Measurements from ENCODE around the gene XYLT1.

The XYLT1 gene

DNA sequence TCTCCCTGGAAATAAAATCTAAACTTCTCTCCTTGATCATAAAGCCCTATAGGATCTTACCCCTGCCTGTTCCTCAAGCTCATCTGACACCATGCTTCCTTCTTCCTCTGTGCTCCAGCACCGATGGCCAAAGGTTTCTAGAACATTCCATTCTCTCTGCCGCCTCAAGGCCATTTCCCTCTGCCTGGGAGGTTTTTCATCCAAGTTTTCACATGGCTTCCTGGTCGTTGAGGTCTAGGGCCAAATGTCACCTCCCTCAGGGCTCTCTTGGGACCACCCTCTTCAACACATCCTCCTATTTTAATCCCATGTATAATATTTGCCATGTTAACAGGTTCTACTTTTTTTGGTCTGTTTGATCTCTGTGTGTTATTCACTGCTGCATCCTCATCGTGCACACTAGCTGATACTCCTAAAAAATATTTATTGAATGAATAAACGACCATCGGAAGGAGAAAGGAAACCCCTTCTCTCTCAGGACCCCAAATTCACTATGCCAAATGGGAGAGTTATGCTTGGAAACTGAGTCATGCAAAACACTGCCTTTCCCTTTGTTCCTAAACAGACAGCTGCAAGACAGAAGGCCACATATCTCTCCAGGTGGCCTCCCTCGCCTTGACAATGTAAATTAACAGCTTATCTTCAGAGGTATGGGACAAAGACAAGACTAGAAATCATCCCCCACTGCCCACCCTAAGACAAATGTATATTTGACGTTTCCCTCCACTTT, 78.5 kb downstream of the XYLT1 start:
- H3K36me3 Mint-ChIP-seq, result peaks cover 40% of the 10 kb centered on the region
- peak overlapping the region; percentile 35 for H3K27ac Mint-ChIP-seq
- no peak for ATAC-seq
- no peak overlapping the region for H3K4me3 Mint-ChIP-seq
- no peaks in the 10 kb centered on the region for H3K27me3 Mint-ChIP-seq
- H3K4me1 Mint-ChIP-seq, result peaks cover 53% of the 10 kb centered on the region
- H3K9me3 Mint-ChIP-seq, result no peaks in the 10 kb centered on the region

DNA sequence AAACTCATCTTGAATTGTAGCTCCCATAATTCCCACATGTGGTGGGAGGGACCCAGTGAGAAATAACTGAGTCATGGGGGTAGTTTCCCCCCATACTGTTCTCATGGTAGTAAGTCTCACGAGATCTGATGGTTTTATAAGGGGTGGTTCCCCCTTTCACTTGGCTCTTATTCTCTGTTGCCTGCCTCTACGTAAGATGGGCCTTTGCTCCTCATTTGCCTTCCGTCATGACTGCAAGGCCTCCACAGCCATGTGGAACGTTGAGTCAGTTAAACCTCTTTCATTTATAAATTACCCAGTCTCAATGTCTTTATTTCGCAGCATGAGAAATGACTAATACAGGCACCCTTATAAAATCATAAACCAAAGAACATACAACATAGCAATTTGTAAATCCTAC, 79.0 kb downstream of the XYLT1 start:
- H3K4me3 Mint-ChIP-seq, result no peak overlapping the region
- H3K27ac Mint-ChIP-seq, result no peak overlapping the region
- ATAC-seq, result no peak
- H3K4me1 Mint-ChIP-seq, result peaks cover 53% of the 10 kb centered on the region
- no peaks in the 10 kb centered on the region for H3K9me3 Mint-ChIP-seq
- no peaks in the 10 kb centered on the region for H3K27me3 Mint-ChIP-seq
- H3K36me3 Mint-ChIP-seq, result peaks cover 40% of the 10 kb centered on the region

DNA sequence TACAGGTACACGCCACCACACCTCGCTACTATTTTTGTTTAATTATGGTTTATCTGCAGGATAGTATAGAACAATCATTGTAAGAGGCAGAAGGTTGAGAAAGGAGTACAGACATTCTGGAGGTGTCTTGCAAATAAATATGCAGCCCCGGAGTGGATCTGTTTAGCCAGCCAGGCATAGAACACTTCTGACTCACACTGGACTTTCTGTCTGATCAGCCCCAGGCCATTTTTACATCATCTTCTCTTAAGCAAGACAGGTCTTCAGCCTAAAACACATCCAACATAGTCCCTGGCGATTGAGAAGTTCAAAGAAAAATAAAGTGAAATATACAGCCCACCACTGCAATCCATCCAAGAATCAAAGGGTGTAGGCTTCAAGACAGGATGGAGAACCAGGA, 81.4 kb downstream of the XYLT1 start:
- Mint-ChIP-seq H3K27me3 (no peaks in the 10 kb centered on the region), H3K27ac (no peak overlapping the region), H3K9me3 (no peaks in the 10 kb centered on the region), H3K36me3 (peaks cover 34% of the 10 kb centered on the region), H3K4me1 (peaks cover 55% of the 10 kb centered on the region), H3K4me3 (no peak overlapping the region)
- no peak for ATAC-seq

DNA sequence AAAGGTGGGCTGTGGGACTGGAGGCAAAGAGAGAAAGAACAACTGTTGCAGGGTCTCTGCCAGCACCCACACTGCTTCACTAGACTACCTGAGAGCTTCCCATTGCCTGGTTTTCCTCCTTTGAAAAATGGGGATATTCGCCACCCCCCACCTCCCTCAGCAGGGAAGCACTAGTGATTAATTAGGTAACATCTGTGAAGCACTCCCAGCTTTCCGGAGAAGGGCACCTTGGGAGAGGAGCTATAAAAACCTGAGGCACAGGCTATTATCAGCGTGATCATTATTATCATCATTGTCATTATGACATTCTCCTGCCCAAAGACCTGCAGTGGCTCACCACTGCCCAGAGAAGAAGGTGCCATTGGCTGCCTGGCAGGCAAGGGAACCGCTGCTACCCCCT, 83.5 kb downstream of the XYLT1 start:
- Mint-ChIP-seq H3K9me3 (no peaks in the 10 kb centered on the region), H3K4me1 (peaks cover 56% of the 10 kb centered on the region), H3K4me3 (no peak overlapping the region), H3K36me3 (peaks cover 26% of the 10 kb centered on the region), H3K27me3 (no peaks in the 10 kb centered on the region), H3K27ac (no peak overlapping the region)
- ATAC-seq, result no peak

DNA sequence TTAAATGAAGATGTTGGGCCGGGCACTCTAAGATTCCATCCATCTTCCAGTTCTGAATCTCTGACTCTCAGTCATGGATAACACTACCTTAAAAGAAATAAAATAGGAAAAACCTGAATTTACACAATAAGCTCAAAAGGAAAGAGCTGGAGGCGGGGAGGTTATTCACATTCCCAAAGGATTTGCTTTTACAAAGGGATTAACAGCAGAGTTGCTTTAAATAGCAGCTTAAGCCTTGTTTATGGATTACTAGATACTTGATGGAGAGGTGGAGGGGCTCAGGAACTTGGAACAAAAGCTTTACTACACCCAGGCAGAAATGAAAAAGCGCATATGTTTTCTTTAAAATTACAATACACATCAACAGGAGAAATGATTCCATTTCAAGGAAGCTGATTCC, 84.5 kb downstream of the XYLT1 start:
- ATAC-seq, result no peak
- Mint-ChIP-seq H3K9me3 (no peaks in the 10 kb centered on the region), H3K4me1 (peaks cover 51% of the 10 kb centered on the region), H3K27me3 (no peaks in the 10 kb centered on the region), H3K4me3 (no peak overlapping the region), H3K36me3 (peaks cover 15% of the 10 kb centered on the region), H3K27ac (no peak overlapping the region)

DNA sequence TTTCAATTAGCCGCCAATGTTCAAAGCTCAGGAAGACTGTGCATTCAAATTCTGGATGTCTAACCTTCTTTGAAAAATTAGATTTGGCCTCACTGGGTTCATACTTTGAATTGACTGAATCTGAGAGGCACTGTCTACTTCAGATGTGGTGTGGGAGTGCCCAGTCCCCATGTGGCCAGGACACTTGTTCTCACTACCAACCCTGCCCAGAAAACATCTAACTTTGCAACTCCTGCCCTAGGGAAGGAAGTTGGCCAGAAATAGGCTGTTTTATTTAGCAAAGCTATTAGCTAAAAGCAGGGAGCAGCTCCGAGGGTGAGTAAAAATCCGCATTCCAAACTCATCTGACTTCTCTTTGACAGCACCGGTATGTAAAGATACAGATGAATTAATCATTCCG, 86.3 kb downstream of the XYLT1 start:
- Mint-ChIP-seq H3K9me3 (no peaks in the 10 kb centered on the region), H3K27ac (no peak overlapping the region), H3K4me1 (peaks cover 55% of the 10 kb centered on the region), H3K4me3 (no peak overlapping the region), H3K36me3 (peaks cover 13% of the 10 kb centered on the region), H3K27me3 (no peaks in the 10 kb centered on the region)
- no peak for ATAC-seq

DNA sequence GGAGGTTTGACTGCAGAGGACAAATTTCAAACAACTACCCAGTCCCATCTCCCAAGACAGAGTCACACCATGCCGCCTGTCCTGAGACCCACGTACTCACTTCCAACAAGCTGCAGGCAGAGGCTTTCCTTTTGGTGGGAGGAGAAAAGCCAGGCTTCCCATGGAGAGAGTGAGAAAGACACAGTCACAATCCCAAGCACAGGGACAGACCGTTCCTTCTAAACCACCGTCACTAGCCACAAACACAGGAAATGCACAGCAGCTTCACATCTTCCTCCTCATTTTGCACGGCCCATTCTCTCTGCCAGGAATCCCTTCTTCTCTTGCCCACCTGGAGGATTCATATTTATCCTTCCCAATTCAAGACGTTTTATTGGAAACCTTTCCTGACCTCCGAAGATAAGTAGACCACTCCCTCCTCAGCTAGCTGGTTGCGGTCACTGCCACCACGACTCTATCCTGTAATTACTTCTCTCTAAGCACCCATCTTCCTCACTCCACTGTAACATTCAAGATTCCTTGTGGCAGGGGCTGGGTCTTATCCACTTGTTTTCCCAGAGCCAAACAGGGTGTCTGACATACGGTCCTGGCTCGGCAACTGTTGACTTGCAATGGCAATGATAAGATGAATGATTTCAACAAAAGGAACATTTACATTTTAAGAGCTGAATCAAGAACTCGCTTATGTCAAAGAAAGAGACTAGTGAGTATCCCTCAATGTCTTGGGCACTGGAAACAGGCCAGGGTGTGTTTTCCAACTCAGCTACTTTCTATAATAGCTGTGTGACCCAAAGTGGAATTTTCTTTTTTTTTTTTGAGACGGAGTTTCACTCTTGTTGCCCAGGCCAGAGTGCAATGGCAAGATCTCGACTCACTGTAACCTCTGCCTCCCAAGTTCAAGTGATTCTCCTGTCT, 87.6 kb downstream of the XYLT1 start:
- no peak overlapping the region for H3K4me3 Mint-ChIP-seq
- no peaks in the 10 kb centered on the region for H3K27me3 Mint-ChIP-seq

DNA sequence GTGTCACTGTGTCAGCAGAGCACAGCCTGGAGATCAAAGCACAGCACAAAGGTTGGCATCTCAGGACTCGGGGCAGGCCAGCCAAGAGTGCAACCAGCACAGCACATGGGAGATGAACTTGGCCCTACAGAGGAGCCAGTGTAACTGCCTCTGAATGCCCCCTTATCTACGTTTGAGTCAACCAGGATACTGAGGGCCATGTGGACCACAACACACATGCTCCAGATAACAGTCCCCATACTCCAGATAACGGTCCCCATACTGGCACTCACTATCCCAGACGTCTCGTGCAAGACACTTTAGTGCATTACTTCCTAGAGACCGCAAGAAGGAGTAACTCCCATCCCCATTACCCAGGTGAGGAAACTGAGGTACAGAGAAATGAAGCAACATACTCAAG, 88.2 kb downstream of the XYLT1 start:
- no peaks in the 10 kb centered on the region for H3K9me3 Mint-ChIP-seq
- H3K27ac Mint-ChIP-seq, result peak overlapping the region; percentile 43

More for the DNA sequence above, 87.6 kb downstream of the XYLT1 start:
- peak overlapping the region; percentile 43 for H3K27ac Mint-ChIP-seq
- H3K9me3 Mint-ChIP-seq, result no peaks in the 10 kb centered on the region
- H3K36me3 Mint-ChIP-seq, result peaks cover 7% of the 10 kb centered on the region
- no peak for ATAC-seq
- peaks cover 55% of the 10 kb centered on the region for H3K4me1 Mint-ChIP-seq

DNA sequence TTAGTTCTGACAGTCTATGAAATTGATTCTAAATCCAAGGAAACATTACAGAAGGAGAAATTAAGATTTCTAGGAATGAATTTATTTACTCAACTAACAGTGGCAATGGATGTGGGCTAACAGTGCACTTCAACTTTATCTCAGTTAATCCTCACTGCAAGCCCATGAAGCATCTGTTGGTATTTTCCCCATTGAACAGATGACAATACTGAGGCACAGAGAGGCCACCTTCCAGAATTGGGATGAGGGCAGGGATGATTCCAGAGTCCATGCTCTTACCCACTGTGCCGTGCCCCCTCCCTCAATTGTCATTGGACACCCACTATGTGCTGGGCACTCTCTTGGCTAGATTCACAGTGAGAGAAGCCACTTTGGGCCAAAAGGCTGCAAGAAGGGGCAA, 89.0 kb downstream of the XYLT1 start:
- Mint-ChIP-seq H3K9me3 (no peaks in the 10 kb centered on the region), H3K27ac (peak overlapping the region; percentile 43), H3K4me3 (no peak overlapping the region), H3K27me3 (no peaks in the 10 kb centered on the region), H3K4me1 (peaks cover 69% of the 10 kb centered on the region), H3K36me3 (peaks cover 6% of the 10 kb centered on the region)
- no peak for ATAC-seq

More for the DNA sequence above, 88.2 kb downstream of the XYLT1 start:
- peaks cover 6% of the 10 kb centered on the region for H3K36me3 Mint-ChIP-seq
- peaks cover 62% of the 10 kb centered on the region for H3K4me1 Mint-ChIP-seq
- no peak for ATAC-seq
- no peaks in the 10 kb centered on the region for H3K27me3 Mint-ChIP-seq
- H3K4me3 Mint-ChIP-seq, result no peak overlapping the region

DNA sequence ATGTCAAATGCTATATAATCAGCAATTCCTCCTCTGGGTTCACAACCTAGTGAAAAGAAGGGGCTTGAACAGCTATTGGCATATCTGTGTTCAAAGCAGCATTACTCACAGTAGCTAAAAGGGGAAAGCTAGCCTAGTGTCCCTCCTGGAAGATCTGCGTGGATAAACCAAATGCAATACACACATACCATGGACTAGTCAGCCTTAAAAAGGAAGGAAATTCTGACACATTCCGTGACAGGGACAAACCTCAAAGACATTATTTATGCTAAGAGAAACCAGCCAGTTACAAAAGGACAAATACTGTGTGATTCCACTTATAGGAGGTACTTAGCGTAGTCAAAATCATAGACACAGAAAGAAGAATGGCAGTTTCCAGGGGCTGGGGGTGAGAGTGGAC, 90.1 kb downstream of the XYLT1 start:
- ATAC-seq, result no peak
- Mint-ChIP-seq H3K36me3 (peaks cover 6% of the 10 kb centered on the region), H3K4me3 (peak overlapping the region; percentile 14), H3K27ac (peak overlapping the region; percentile 98), H3K4me1 (peaks cover 76% of the 10 kb centered on the region), H3K27me3 (no peaks in the 10 kb centered on the region), H3K9me3 (no peaks in the 10 kb centered on the region)

DNA sequence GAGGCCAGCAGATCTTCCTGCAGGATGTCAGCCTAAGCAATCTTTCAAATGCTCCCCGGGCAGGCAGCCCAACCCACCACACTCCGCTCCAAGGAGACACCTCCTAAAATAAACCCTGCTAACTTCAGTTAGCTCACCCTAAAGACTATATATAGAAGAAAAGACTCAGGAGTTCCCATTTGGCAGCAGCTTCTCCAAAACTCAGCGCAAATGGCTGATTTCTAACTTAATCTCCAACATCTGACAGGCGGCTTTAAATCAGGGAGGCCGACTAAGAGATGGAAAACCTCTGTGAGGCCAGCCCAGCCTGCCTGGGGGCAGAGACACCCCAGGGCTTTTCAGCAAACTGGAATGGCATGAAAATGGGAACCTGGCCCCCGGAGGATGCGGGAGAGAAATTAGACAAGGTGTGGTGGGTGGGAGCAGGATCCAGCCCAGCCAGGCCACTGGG, 91.6 kb downstream of the XYLT1 start:
- H3K27ac Mint-ChIP-seq, result peak overlapping the region; percentile 98
- H3K4me3 Mint-ChIP-seq, result no peak overlapping the region
- no peaks in the 10 kb centered on the region for H3K9me3 Mint-ChIP-seq
- H3K27me3 Mint-ChIP-seq, result no peaks in the 10 kb centered on the region
- H3K36me3 Mint-ChIP-seq, result peaks cover 6% of the 10 kb centered on the region
- peaks cover 86% of the 10 kb centered on the region for H3K4me1 Mint-ChIP-seq
- no peak for ATAC-seq

DNA sequence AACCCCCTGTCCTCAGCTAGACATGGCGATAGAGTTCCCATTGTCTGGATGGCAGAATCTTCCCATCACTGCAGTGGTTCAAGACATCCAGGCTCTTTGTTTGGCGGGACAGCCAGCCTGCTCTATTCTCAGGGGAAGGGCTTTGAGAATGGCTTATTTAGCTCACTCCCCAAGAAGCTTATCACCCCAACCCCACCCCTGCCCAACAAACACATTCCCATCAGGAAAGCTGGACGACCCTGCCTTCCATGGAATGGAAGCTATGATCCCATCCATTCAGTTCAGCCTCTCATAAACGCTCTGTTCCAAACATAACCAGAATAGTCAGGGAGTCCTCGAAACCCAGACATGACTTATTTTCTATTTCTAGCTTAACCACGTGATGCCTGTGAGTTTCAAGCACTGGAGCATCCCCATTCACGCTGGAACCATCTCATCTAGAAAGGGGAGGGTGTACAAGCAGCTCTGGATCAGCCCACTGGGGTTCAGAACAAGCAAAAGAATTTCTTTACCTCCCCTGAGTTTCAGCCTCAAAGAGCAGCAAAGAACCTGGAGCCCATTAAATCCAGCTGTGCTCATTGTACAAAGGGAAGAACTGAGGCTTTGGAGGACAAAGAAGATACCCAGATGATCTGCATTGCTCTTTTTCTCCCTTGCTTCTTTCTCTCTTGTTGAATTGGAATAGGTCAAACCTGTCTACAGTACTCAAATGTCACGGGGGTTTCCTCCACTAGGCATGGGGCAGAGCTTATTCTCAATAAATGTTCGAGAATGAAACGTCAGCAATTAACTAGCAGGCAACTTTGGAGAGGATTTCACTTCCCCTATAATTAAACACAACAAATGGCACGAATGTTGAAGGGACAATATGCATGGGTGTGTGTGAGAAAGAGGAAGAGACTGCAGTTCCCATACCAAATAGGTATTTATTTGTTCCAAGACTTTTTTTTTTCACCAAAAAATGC, 93.1 kb downstream of the XYLT1 start:
- Mint-ChIP-seq H3K4me1 (peaks cover 83% of the 10 kb centered on the region), H3K27ac (peak overlapping the region; percentile 98), H3K9me3 (no peaks in the 10 kb centered on the region), H3K36me3 (peaks cover 6% of the 10 kb centered on the region), H3K4me3 (peak overlapping the region; percentile 62), H3K27me3 (no peaks in the 10 kb centered on the region)
- ATAC-seq, result peak; percentile 91

DNA sequence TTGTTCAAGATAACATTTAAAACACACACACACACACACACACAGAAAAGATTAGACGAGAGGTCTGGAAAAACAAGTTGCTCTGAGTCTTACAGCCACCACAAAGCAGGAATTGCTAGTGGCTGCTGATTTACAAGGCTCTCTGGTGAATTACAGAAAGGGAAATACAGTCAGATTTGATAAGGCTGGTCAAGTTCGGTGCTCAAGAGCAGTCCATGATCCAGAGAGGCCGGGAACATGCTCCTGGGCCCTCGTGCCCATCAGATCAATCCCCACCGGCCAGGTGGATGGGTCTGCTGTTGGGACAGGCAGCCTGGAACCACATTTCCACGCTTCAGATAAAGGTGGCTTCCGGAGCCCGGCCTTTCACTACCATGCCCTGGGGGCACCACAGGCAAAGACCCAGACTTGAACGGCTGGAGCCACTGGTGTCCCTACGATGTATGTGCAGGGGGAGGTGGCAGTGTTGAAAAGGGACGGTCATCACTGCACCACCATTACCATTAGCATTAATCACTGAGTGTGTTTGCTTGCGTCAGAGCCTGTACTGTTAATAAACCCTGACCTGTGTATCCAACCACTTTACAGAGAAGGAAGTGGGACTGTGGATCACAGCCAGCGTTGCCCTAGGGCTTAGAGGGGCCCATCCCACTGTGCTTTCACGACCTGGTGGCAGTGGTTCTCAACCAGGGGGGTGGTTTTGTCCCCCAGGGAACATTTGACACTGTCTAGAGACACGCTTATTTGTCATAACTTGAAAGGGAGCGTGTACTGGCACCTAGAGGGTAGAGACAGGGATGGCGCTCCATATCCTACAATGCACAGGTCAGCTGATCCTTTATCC, 95.1 kb downstream of the XYLT1 start:
- no peaks in the 10 kb centered on the region for H3K27me3 Mint-ChIP-seq
- no peaks in the 10 kb centered on the region for H3K9me3 Mint-ChIP-seq
- peak overlapping the region; percentile 98 for H3K27ac Mint-ChIP-seq
- H3K4me1 Mint-ChIP-seq, result peaks cover 85% of the 10 kb centered on the region
- H3K36me3 Mint-ChIP-seq, result peaks cover 6% of the 10 kb centered on the region
- H3K4me3 Mint-ChIP-seq, result no peak overlapping the region
- ATAC-seq, result peak; percentile 80

DNA sequence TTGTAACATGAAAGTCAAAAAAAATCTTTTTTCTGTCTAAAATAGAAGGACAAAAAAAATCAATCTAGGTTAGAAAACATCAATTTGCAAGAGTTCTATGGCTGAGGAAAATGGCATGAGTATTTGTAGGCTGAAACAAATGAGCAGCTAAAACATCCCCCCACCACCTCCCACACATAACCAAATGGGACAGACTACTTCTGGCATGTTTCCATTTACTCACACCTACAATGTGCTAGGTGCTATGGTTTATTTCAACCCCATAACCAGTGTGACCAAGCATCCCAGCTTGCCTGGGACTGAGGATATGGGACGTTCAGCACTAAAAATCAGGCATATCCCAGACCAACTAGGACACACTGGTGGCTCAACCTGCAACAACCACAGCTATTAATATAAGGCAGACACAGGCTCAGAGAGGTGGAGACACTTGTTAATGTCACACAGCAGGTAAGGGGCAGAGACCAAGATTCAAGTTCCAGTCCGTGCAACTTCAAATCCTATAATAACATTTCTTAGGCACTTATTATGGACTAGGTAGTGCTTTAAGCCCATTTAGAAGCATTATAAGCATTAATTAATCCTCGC, 96.0 kb downstream of the XYLT1 start:
- ATAC-seq, result no peak
- Mint-ChIP-seq H3K27ac (peak overlapping the region; percentile 98), H3K4me3 (no peak overlapping the region), H3K27me3 (no peaks in the 10 kb centered on the region), H3K36me3 (peaks cover 6% of the 10 kb centered on the region), H3K9me3 (no peaks in the 10 kb centered on the region), H3K4me1 (peaks cover 85% of the 10 kb centered on the region)

All from stimulated activated memory B cell treated with anti-CD40 and anti-IgM and Interleukin-4, amounts not matched to agents 10 μg/mL and 1 μg/mL and 100 μg/mL, for 72 hours (primary cell).